Esophagus (tissue), 2 donors: ENCODE measurements around the gene MOB3C. TPM values are rescaled to one million over a fixed set of nuclear protein-coding genes. Genes with fewer than 3 reads are reported as not detected.
"Not testable (repeated sequence)": the region's sequence is repeated elsewhere in the genome, so short reads cannot be mapped to it uniquely, and the experiment has no call there.

Experiments used
- H3K27ac ChIP-seq, 2 donors: one replicate each; pipeline ENCODE4 v1.5.1; 2013; ENCODE audit warnings: low read depth in 2 of 2, mild to moderate bottlenecking in 2 of 2, inconsistent platforms in 1 of 2, low read length in 1 of 2, moderate library complexity in 1 of 2
- H3K27me3 ChIP-seq, 2 donors: one replicate each; pipeline ENCODE4 v1.6.1; 2013; ENCODE audit warnings: low read length in 2 of 2, control low read depth in 1 of 2, mild to moderate bottlenecking in 1 of 2; ENCODE audit not compliant: insufficient read depth in 2 of 2, control insufficient read depth in 1 of 2
- H3K36me3 ChIP-seq, 2 donors: one replicate each; pipeline ENCODE4 v1.6.1; 2013; ENCODE audit warnings: low read length in 1 of 2; ENCODE audit not compliant: control insufficient read depth in 2 of 2, insufficient read depth in 2 of 2
- H3K4me1 ChIP-seq, 2 donors: one replicate each; pipeline ENCODE4 v1.6.1; 2013; ENCODE audit warnings: low read length in 1 of 2; ENCODE audit not compliant: control insufficient read depth in 2 of 2, insufficient read depth in 2 of 2
- H3K4me3 ChIP-seq, 2 donors: one replicate each; pipeline ENCODE4 v1.5.1; 2013; ENCODE audit warnings: low read length in 2 of 2, mild to moderate bottlenecking in 2 of 2, low read depth in 1 of 2, moderate library complexity in 1 of 2
- H3K9me3 ChIP-seq, 2 donors: one replicate each; pipeline ENCODE4 v1.6.1; 2013; ENCODE audit warnings: mild to moderate bottlenecking in 2 of 2, low read depth in 1 of 2, low read length in 1 of 2, moderate library complexity in 1 of 2; ENCODE audit not compliant: control insufficient read depth in 2 of 2, insufficient read depth in 1 of 2
- WGBS, 2 donors: extraction: QIAGEN DNeasy Blood & Tissue Kit; methylation state at CpG; one replicate each; pipeline ENCODE4 v1.1.7; 2013; 5-methylcytosine and 5-hydroxymethylcytosine counted together
- polyA plus RNA-seq, 2 donors: library from polyadenylated mRNA; stranded (reverse); fragments of 200-250 nt; gene quantifications; one replicate each; pipeline ENCODE4 v1.2.3, GENCODE V29; 2013
- donor health status: healthy with polysubstance abuse.
- donor health status: Bipolar disorder and iron deficiency.

Gene MOB3C
- polyA plus RNA-seq, 2 donors, result 6.9 to 7.5 TPM

DNA sequence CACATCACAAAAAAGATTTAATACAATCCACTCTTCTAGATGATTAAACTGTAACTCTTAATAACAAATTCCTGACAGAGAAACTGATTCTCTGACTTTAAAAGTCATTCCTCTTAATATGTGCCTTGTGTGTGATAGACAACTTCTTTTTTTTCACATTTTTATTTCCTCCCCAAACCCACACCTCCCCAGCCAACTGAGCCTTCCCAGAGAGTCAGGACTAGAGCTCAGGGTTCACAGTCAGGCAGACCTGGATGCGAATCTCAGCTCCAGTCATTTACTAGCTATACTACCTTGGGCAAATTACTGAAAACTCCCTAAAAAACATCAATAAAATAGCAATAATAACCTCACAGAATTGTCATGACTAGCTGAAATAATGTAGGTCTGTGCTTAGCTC is 37.4 kb upstream of the MOB3C start:
- Histone ChIP-seq H3K36me3 (peaks cover 3 to 5% of the 10 kb centered on the region in 2 donors), H3K9me3 (peaks cover 0 to 3% of the 10 kb centered on the region in 2 donors), H3K4me3 (no peak overlapping the region), H3K27ac (peak overlapping the region in 1 of 2 donors; percentile 63), H3K27me3 (no peaks in the 10 kb centered on the region), H3K4me1 (no peaks in the 10 kb centered on the region)
- 86 to 92% methylated on average over 1 of the region's 1 CpG for WGBS, 2 donors

DNA sequence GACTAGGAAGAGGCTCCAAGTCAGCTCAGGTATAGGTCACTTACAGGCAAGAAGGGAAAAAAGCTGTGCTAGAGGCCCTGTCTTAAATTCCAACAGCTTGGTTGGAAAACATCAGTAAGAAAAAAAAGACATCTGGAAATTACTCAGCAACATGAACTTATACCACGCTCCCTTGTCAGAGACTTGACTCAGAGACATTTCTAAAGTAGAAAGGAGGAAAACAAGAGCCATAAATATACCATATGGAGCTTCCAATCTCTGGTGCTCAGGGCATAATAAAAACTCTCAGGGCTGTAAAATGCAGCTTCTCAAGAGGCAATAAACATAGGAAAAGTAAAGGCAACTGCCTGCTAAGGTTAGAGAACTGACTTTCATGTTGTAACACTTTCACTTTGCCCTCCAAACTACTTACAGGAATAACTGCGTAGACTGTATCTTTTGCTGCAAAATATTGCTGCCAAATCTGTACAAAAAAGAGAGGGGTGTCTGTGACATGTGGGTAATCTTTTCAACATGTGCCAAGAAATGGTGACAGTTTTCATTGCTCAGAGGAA is 36.9 kb upstream of the MOB3C start:
- 70 to 76% methylated on average over 2 of the region's 2 CpGs for WGBS, 2 donors
- peak overlapping the region in 1 of 2 donors; percentile 47 for H3K27ac ChIP-seq

GRCh38 chr1:46652321-46653100 is 35.9 kb upstream of the MOB3C start:
- whole genome bisulfite sequencing, 2 donors, result 62 to 65% methylated on average over 6 of the region's 6 CpGs
- peaks cover 0 to 3% of the 10 kb centered on the region in 2 donors for H3K9me3 ChIP-seq
- peaks cover 3% of the 10 kb centered on the region in 2 donors for H3K36me3 ChIP-seq
- H3K27ac ChIP-seq, result peak overlapping the region in 1 of 2 donors; percentile 27
- H3K4me3 ChIP-seq, result no peak overlapping the region
- H3K4me1 ChIP-seq, result no peaks in the 10 kb centered on the region
- no peaks in the 10 kb centered on the region for H3K27me3 ChIP-seq

More for the DNA sequence above, 36.9 kb upstream of the MOB3C start:
- Histone ChIP-seq H3K4me1 (no peaks in the 10 kb centered on the region), H3K4me3 (no peak overlapping the region), H3K9me3 (peaks cover 0 to 3% of the 10 kb centered on the region in 2 donors), H3K27me3 (no peaks in the 10 kb centered on the region), H3K36me3 (peaks cover 3 to 5% of the 10 kb centered on the region in 2 donors)

GRCh38 chr1:46651152-46651551 is 34.5 kb upstream of the MOB3C start:
- WGBS, 2 donors, result 84 to 88% methylated on average over 3 of the region's 3 CpGs
- not testable (repeated sequence) for H3K27me3 ChIP-seq, H3K4me1 ChIP-seq, H3K9me3 ChIP-seq, H3K36me3 ChIP-seq, H3K4me3 ChIP-seq, H3K27ac ChIP-seq

DNA sequence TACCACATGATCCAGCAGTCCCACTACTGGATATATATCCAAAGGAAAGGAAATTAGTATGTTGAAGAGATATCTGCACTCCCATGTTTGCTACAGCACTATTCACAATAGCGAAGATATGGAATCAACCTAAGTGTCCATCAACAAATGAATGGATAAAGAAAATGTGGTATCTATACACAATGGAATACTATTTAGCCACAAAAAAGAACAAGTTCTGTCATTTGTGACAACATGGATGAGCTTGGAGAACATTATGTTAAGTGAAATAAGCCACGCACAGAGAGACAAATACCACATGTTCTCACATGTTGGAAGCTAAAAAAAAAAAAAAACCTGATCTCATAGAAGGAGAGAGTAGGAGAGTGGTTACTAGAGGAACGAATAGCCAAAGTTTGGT is 33.9 kb upstream of the MOB3C start:
- WGBS, 2 donors, result 89 to 97% methylated on average over 3 of the region's 3 CpGs
- no peaks in the 10 kb centered on the region for H3K4me1 ChIP-seq
- no peaks in the 10 kb centered on the region for H3K27me3 ChIP-seq
- H3K9me3 ChIP-seq, result peaks cover 0 to 3% of the 10 kb centered on the region in 2 donors
- H3K36me3 ChIP-seq, result peaks cover 0 to 3% of the 10 kb centered on the region in 2 donors
- no peak overlapping the region for H3K4me3 ChIP-seq
- H3K27ac ChIP-seq, result no peak overlapping the region

DNA sequence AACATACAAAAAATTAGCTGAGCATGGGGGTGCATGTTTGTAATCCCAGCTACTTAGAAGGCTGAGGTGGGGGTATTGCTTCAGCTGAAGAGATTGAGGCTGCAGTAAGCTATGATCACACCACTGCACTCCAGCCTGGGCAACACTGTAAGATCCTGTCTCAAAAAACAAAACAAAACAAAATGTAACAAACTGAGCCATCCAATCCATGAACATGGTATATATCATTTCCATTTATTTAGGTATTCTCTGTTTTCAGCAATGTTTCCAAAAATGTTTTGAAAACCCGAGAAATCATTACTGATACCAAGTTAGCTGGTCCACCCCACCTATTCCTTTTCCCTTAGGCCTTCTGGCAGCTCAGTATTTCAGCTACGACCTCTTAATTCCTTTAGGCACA is 33.2 kb upstream of the MOB3C start:
- Histone ChIP-seq H3K4me1 (no peaks in the 10 kb centered on the region), H3K9me3 (peaks cover 0 to 3% of the 10 kb centered on the region in 2 donors), H3K4me3 (no peak overlapping the region), H3K27ac (no peak overlapping the region), H3K36me3 (peaks cover 0 to 3% of the 10 kb centered on the region in 2 donors), H3K27me3 (no peaks in the 10 kb centered on the region)
- 95 to 96% methylated on average over 2 of the region's 2 CpGs for WGBS, 2 donors

- 97% methylated on average over 3 of the region's 3 CpGs for WGBS, 2 donors
- Histone ChIP-seq H3K4me1 (no peaks in the 10 kb centered on the region), H3K27me3 (no peaks in the 10 kb centered on the region), H3K36me3 (peaks cover 0 to 3% of the 10 kb centered on the region in 2 donors), H3K4me3 (no peak overlapping the region), H3K9me3 (peaks cover 0 to 3% of the 10 kb centered on the region in 2 donors), H3K27ac (no peak overlapping the region)
Measured at GRCh38 chr1:46647611-46648010, 31.0 kb upstream of the MOB3C start.

GRCh38 chr1:46646844-46647243 is 30.2 kb upstream of the MOB3C start:
- Histone ChIP-seq H3K4me3 (no peak overlapping the region), H3K27me3 (no peaks in the 10 kb centered on the region), H3K36me3 (peaks cover 0 to 3% of the 10 kb centered on the region in 2 donors), H3K27ac (no peak overlapping the region), H3K9me3 (peaks cover 0 to 3% of the 10 kb centered on the region in 2 donors), H3K4me1 (no peaks in the 10 kb centered on the region)
- WGBS, 2 donors, result 85 to 86% methylated on average over 2 of the region's 2 CpGs

DNA sequence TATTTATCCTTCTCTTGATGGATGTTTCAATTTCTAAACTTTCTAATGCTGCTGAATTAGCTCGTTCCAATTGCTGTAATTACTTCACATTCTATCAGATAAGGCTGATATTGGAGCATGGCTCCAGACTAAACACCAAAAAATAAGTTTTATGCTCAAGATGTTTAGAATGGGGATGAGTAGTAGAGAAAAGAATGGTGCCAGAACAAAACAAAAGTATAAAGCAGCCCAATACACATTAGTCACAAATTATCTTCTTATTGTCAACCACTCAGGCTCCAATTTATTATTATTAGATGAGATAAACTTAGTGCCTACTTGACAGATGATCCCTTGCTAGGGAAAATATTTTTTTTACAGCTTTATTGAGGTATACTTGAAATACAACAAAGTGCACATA is 29.7 kb upstream of the MOB3C start:
- Histone ChIP-seq H3K36me3 (peaks cover 0 to 3% of the 10 kb centered on the region in 2 donors), H3K4me1 (no peaks in the 10 kb centered on the region), H3K9me3 (peaks cover 0 to 3% of the 10 kb centered on the region in 2 donors), H3K4me3 (no peak overlapping the region), H3K27me3 (no peaks in the 10 kb centered on the region), H3K27ac (no peak overlapping the region)
- WGBS, 2 donors, result 79 to 83% methylated on average over 1 of the region's 1 CpG
